Measurements from ENCODE around the gene SH3RF2.

DNA sequence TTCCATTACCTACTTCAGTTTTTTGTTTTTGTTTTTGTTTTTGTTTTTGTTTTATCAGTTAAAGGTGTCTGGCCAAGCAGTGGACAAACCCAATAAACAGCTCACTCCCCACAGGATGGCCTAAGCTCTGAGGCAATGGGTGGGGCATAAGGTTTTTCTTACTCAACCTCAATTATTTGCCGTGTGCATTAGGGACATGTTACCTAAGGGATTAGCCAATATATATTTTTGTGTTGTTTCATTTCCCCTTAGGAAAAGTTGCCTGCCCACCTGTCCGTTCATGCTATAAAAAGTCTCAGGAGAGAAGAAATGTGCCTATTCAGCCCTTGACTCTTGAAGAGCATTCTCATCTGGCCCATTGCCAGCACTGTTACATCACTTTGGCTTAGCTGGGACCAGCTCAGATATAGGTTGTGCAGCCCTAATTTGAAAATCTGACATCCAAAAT is 7.3 kb downstream of the SH3RF2 start:
- TF ChIP-seq, protein P1, sequence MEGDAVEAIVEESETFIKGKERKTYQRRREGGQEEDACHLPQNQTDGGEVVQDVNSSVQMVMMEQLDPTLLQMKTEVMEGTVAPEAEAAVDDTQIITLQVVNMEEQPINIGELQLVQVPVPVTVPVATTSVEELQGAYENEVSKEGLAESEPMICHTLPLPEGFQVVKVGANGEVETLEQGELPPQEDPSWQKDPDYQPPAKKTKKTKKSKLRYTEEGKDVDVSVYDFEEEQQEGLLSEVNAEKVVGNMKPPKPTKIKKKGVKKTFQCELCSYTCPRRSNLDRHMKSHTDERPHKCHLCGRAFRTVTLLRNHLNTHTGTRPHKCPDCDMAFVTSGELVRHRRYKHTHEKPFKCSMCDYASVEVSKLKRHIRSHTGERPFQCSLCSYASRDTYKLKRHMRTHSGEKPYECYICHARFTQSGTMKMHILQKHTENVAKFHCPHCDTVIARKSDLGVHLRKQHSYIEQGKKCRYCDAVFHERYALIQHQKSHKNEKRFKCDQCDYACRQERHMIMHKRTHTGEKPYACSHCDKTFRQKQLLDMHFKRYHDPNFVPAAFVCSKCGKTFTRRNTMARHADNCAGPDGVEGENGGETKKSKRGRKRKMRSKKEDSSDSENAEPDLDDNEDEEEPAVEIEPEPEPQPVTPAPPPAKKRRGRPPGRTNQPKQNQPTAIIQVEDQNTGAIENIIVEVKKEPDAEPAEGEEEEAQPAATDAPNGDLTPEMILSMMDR (IDR thresholded peaks at IDR 0.05; ENCODE audit: extremely low read depth in 1 of 2, insufficient read depth in 1 of 2, low read depth in 1 of 2, low read length in 2 of 2), result no peak
- no peak for TF ChIP-seq JUN (IDR thresholded peaks at IDR 0.05; ENCODE audit: borderline replicate concordance, insufficient read depth, insufficient read length, low read depth)
- TF ChIP-seq POLR2AphosphoS5 (IDR thresholded peaks at IDR 0.05; ENCODE audit: insufficient read depth, low read depth, low read length), result no peak
